ENCODE results near the gene RREB1. TPM values are rescaled to one million over a fixed set of nuclear protein-coding genes. Genes with fewer than 3 reads are reported as not detected.

The RREB1 gene
- total RNA-seq, 1 experiment from 2014 or later, result 30.7 TPM

GRCh38 chr6:7218406-7218988 is 110.7 kb downstream of the RREB1 start:
- no TSS peak for BruUV-seq (replicated peaks)
- no peaks in the 10 kb centered on the region for H3K4me1 ChIP-seq (ENCODE audit: control insufficient read depth, insufficient read depth, low read length)
- H3K27ac ChIP-seq (ENCODE audit: low read length), result no peak overlapping the region
- no peak overlapping the region for H3K4me3 ChIP-seq (ENCODE audit: low read depth in 2 of 2, low read length in 2 of 2)
- intact Hi-C loops (cut with micrococcal nuclease; ENCODE audit: unreplicated experiment) (no loop called here), in situ Hi-C loops (cut with HindIII; ENCODE audit: low pct_unique_long_range_greater_than_20kb, low sequenced_read_pairs) (no loop called here)
- H3K36me3 ChIP-seq (ENCODE audit: control insufficient read depth, insufficient read depth, low read length), result peaks cover 3% of the 10 kb centered on the region; the same call in 1 of the 2 replicates
- ChIA-PET POLR2A (no interaction called here), CTCF (interaction anchor here (0.6 kb wide), 1 partner anchor 121 kb away, joined by 4 read pairs; no protein-coding TSS in a partner anchor)
- ATAC-seq (no peak), DNase-seq (ENCODE audit: low read depth, low spot score) (no peak)
- no peak for TF ChIP-seq CTCF (IDR thresholded peaks at IDR 0.05)
- no peak for TF ChIP-seq SIN3A (IDR thresholded peaks at IDR 0.05; ENCODE audit: borderline replicate concordance, insufficient read depth, low read depth, low read length)
- no peak for TF ChIP-seq TCF7L2 (IDR thresholded peaks at IDR 0.05; ENCODE audit: low read depth, low read length)
- no peak for TF ChIP-seq POLR2AphosphoS5 (IDR thresholded peaks at IDR 0.05; ENCODE audit: low read depth, low read length)
- TF ChIP-seq REST (IDR thresholded peaks at IDR 0.05; ENCODE audit: insufficient read depth in 1 of 2, low read depth in 2 of 2, low read length in 1 of 2), result no peak
- H3K27me3 ChIP-seq (ENCODE audit: control insufficient read depth, insufficient read depth, low read length), result no peaks in the 10 kb centered on the region
- H3K9me3 ChIP-seq (ENCODE audit: control insufficient read depth, insufficient read depth, low read depth, low read length), result no peaks in the 10 kb centered on the region

- intact Hi-C loops (cut with micrococcal nuclease; ENCODE audit: unreplicated experiment) (no loop called here), in situ Hi-C loops (cut with HindIII; ENCODE audit: low pct_unique_long_range_greater_than_20kb, low sequenced_read_pairs) (no loop called here)
- ChIA-PET POLR2A (no interaction called here), CTCF (no interaction called here)
- Histone ChIP-seq H3K36me3 (ENCODE audit: control insufficient read depth, insufficient read depth, low read length) (peaks cover 3% of the 10 kb centered on the region), H3K27ac (ENCODE audit: low read length) (no peak overlapping the region), H3K4me3 (ENCODE audit: low read depth in 2 of 2, low read length in 2 of 2) (no peak overlapping the region), H3K4me1 (ENCODE audit: control insufficient read depth, insufficient read depth, low read length) (no peaks in the 10 kb centered on the region), H3K9me3 (ENCODE audit: control insufficient read depth, insufficient read depth, low read depth, low read length) (no peaks in the 10 kb centered on the region), H3K27me3 (ENCODE audit: control insufficient read depth, insufficient read depth, low read length) (no peaks in the 10 kb centered on the region)
- ATAC-seq (no peak), DNase-seq (ENCODE audit: low read depth, low spot score) (no peak)
- no TSS peak for BruUV-seq (replicated peaks)
- no peak for TF ChIP-seq TCF7L2 (IDR thresholded peaks at IDR 0.05; ENCODE audit: low read depth, low read length)
- no peak for TF ChIP-seq SIN3A (IDR thresholded peaks at IDR 0.05; ENCODE audit: borderline replicate concordance, insufficient read depth, low read depth, low read length)
- TF ChIP-seq POLR2AphosphoS5 (IDR thresholded peaks at IDR 0.05; ENCODE audit: low read depth, low read length), result no peak
- TF ChIP-seq CTCF (IDR thresholded peaks at IDR 0.05), result no peak
- no peak for TF ChIP-seq REST (IDR thresholded peaks at IDR 0.05; ENCODE audit: insufficient read depth in 1 of 2, low read depth in 2 of 2, low read length in 1 of 2)
Observed at GRCh38 chr6:7219310-7219709, 111.5 kb downstream of the RREB1 start.
